Vagina (tissue), 2 donors: ENCODE measurements around the gene OSBPL10.

Experiments
- CTCF ChIP-seq, 3 experiments: fragments of 450-650 bp in 2 of 3; fragments of 200-600 bp in 1 of 3; sonication (generic) in 1 of 3; IDR thresholded peaks; one replicate each; pipeline ENCODE4 v1.5.1; 2017 to 2019; ENCODE audit warnings: antibody characterized with exemption in 3 of 3, mild to moderate bottlenecking in 2 of 3, moderate library complexity in 2 of 3
- POLR2A ChIP-seq, 2 donors: fragments of 450-650 bp; IDR thresholded peaks; one replicate each; pipeline ENCODE4 v1.6.1; 2017; ENCODE audit warnings: antibody characterized with exemption in 2 of 2, mild to moderate bottlenecking in 2 of 2, moderate library complexity in 2 of 2
- POLR2AphosphoS5 ChIP-seq, 2 donors: sonication (generic); formaldehyde crosslinking; IDR thresholded peaks; one replicate each; pipeline ENCODE4 v1.9.0; 2017; ENCODE audit warnings: antibody characterized with exemption in 2 of 2, mild to moderate bottlenecking in 2 of 2, low read depth in 1 of 2; ENCODE audit not compliant: insufficient read depth in 1 of 2

- no peak for TF ChIP-seq CTCF (IDR thresholded peaks at IDR 0.05)
- TF ChIP-seq POLR2A (IDR thresholded peaks at IDR 0.05): no peak
- TF ChIP-seq POLR2AphosphoS5 (IDR thresholded peaks at IDR 0.05; ENCODE audit: insufficient read depth in 1 of 2, low read depth in 1 of 2): no peak
Measured at GRCh38 chr3:31680072-31680870, 300.8 kb downstream of the OSBPL10 start.
